DOHH2 (cell line): ENCODE measurements around the gene TET1.

Experiments
- H3F3A ChIP-seq: fragments of 200-600 bp; sonication (generic), shearing (Covaris generic); 2 replicates; pipeline ENCODE4 v1.6.0; 2016; ENCODE audit warnings: antibody characterized with exemption, mild to moderate bottlenecking; ENCODE audit not compliant: control insufficient read depth, insufficient read depth
- H3K27ac ChIP-seq: fragments of 200-600 bp; sonication (generic); 2 replicates; pipeline ENCODE4 v1.5.1; 2014; ENCODE audit warnings: low read depth, mild to moderate bottlenecking, low read length, moderate library complexity
- H3K27me3 ChIP-seq: fragments of 200-600 bp; sonication (generic); 2 replicates; pipeline ENCODE4 v1.6.1; 2014; ENCODE audit warnings: mild to moderate bottlenecking, low read length, mixed read lengths; ENCODE audit not compliant: control insufficient read depth
- H3K36me3 ChIP-seq: fragments of 200-600 bp; sonication (generic); 2 replicates; pipeline ENCODE4 v1.6.1; 2014; ENCODE audit warnings: mild to moderate bottlenecking, low read length, moderate library complexity, mixed read lengths; ENCODE audit not compliant: control insufficient read depth
- H3K4me1 ChIP-seq: fragments of 200-600 bp; sonication (generic); 2 replicates; pipeline ENCODE4 v1.6.1; 2014; ENCODE audit warnings: mild to moderate bottlenecking, low read length, mixed read lengths; ENCODE audit not compliant: control insufficient read depth
- H3K4me2 ChIP-seq: fragments of 200-600 bp; sonication (generic); 2 replicates; pipeline ENCODE4 v1.6.0; 2014; ENCODE audit warnings: mild to moderate bottlenecking, low read length, moderate library complexity
- H3K4me3 ChIP-seq: fragments of 200-600 bp; sonication (generic); 2 replicates; pipeline ENCODE4 v1.5.1; 2014; ENCODE audit warnings: mild to moderate bottlenecking, low read length, mixed read lengths
- H3K79me2 ChIP-seq: fragments of 200-600 bp; sonication (generic); 2 replicates; pipeline ENCODE4 v1.6.1; 2014; ENCODE audit warnings: mild to moderate bottlenecking, low read length, mixed read lengths; ENCODE audit not compliant: control insufficient read depth
- H3K9me2 ChIP-seq: fragments of 200-600 bp; sonication (generic); replicated peaks from 2 replicates; pipeline ENCODE4 v1.6.1; 2014; ENCODE audit warnings: mild to moderate bottlenecking, low read length, mixed read lengths; ENCODE audit not compliant: control insufficient read depth
- H3K9me3 ChIP-seq: fragments of 200-600 bp; sonication (generic); 2 replicates; pipeline ENCODE4 v1.6.1; 2014; ENCODE audit warnings: antibody characterized with exemption, low read length, mixed read lengths; ENCODE audit not compliant: control insufficient read depth, insufficient read depth
- H4K20me1 ChIP-seq: fragments of 200-600 bp; sonication (generic); 2 replicates; pipeline ENCODE4 v1.6.0; 2014; ENCODE audit warnings: low read depth, mild to moderate bottlenecking, antibody characterized with exemption, low read length, moderate library complexity; ENCODE audit not compliant: control insufficient read depth, insufficient read depth
- EZH2phosphoT487 ChIP-seq: fragments of 200-600 bp; sonication (generic); IDR thresholded peaks from 2 replicates; pipeline ENCODE4 v1.6.1; 2017; ENCODE audit warnings: borderline replicate concordance, mild to moderate bottlenecking, antibody characterized with exemption, low read length, moderate library complexity, mixed read lengths
- TF ChIP-seq, protein P1 (sequence below): fragments of 200-600 bp; sonication (generic); IDR thresholded peaks from one replicate; pipeline ENCODE4 v1.5.1; 2014; ENCODE audit warnings: antibody characterized with exemption, mild to moderate bottlenecking, low read depth, low read length; ENCODE audit not compliant: poor library complexity, severe bottlenecking

TET1 gene

GRCh38 chr10:68725016-68725415 is 164.9 kb downstream of the TET1 start:
- no peaks in the 10 kb centered on the region; the same call in 1 of the 2 replicates for H4K20me1 ChIP-seq
- no peaks in the 10 kb centered on the region for H3K27me3 ChIP-seq
- peaks cover 80% of the 10 kb centered on the region for H3K79me2 ChIP-seq
- TF ChIP-seq EZH2phosphoT487 = no peak
- TF ChIP-seq, protein P1, sequence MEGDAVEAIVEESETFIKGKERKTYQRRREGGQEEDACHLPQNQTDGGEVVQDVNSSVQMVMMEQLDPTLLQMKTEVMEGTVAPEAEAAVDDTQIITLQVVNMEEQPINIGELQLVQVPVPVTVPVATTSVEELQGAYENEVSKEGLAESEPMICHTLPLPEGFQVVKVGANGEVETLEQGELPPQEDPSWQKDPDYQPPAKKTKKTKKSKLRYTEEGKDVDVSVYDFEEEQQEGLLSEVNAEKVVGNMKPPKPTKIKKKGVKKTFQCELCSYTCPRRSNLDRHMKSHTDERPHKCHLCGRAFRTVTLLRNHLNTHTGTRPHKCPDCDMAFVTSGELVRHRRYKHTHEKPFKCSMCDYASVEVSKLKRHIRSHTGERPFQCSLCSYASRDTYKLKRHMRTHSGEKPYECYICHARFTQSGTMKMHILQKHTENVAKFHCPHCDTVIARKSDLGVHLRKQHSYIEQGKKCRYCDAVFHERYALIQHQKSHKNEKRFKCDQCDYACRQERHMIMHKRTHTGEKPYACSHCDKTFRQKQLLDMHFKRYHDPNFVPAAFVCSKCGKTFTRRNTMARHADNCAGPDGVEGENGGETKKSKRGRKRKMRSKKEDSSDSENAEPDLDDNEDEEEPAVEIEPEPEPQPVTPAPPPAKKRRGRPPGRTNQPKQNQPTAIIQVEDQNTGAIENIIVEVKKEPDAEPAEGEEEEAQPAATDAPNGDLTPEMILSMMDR = no peak
- no peak overlapping the region for H3K4me2 ChIP-seq
- no peak overlapping the region for H3K27ac ChIP-seq
- peaks cover 11% of the 10 kb centered on the region for H3K4me1 ChIP-seq
- H3K36me3 ChIP-seq = peaks cover 72% of the 10 kb centered on the region
- H3K9me3 ChIP-seq = no peaks in the 10 kb centered on the region
- H3F3A ChIP-seq = no peaks in the 10 kb centered on the region
- H3K9me2 ChIP-seq = no peaks in the 10 kb centered on the region
- H3K4me3 ChIP-seq = no peak overlapping the region

GRCh38 chr10:68727146-68727545 is 167.0 kb downstream of the TET1 start:
- no peaks in the 10 kb centered on the region; the same call in 1 of the 2 replicates for H4K20me1 ChIP-seq
- peaks cover 86% of the 10 kb centered on the region for H3K79me2 ChIP-seq
- H3K4me2 ChIP-seq = no peak overlapping the region
- no peaks in the 10 kb centered on the region for H3F3A ChIP-seq
- no peak for TF ChIP-seq EZH2phosphoT487
- TF ChIP-seq, protein P1 = no peak
- H3K4me3 ChIP-seq = no peak overlapping the region
- H3K27me3 ChIP-seq = no peaks in the 10 kb centered on the region
- H3K9me2 ChIP-seq = no peaks in the 10 kb centered on the region
- H3K9me3 ChIP-seq = no peaks in the 10 kb centered on the region
- H3K4me1 ChIP-seq = peaks cover 7% of the 10 kb centered on the region
- peaks cover 80% of the 10 kb centered on the region for H3K36me3 ChIP-seq
- H3K27ac ChIP-seq = no peak overlapping the region

GRCh38 chr10:68732651-68733050 is 172.5 kb downstream of the TET1 start:
- H3K36me3 ChIP-seq = peaks cover 82% of the 10 kb centered on the region
- 0 out of 2 replicates have a peak, but pooled peaks cover 3% of the 10 kb centered on the region for H3F3A ChIP-seq
- no peaks in the 10 kb centered on the region for H3K9me2 ChIP-seq
- no peak overlapping the region for H3K4me2 ChIP-seq
- TF ChIP-seq, protein P1 = no peak
- no peak for TF ChIP-seq EZH2phosphoT487
- H3K79me2 ChIP-seq = peaks cover 70% of the 10 kb centered on the region
- H3K4me3 ChIP-seq = no peak overlapping the region
- H3K27me3 ChIP-seq = no peaks in the 10 kb centered on the region
- H4K20me1 ChIP-seq = peaks cover 4% of the 10 kb centered on the region
- no peak overlapping the region for H3K27ac ChIP-seq
- H3K4me1 ChIP-seq = no peaks in the 10 kb centered on the region
- H3K9me3 ChIP-seq = no peaks in the 10 kb centered on the region

DNA sequence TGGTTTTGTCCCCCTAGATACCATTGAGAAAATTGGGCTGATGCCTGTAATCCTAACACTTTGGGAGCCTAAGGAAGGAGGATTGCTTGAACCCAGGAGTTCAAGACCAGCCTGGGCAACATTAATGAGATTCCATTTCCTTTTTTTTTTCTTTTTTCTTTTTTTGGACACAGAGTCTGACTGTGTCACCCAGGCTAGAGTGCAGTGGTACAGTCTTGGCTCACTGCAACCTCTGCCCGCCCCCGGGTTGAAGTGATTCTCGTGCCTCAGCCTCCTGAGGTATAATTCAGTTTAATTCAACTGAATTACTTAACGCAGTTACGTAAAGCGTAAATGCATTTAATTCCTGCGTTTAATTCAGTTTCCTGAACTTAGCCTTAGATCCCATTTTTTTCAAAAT is 174.2 kb downstream of the TET1 start:
- H3K27ac ChIP-seq = no peak overlapping the region
- no peaks in the 10 kb centered on the region for H3K9me2 ChIP-seq
- H3K4me1 ChIP-seq = no peaks in the 10 kb centered on the region
- no peak for TF ChIP-seq EZH2phosphoT487
- TF ChIP-seq, protein P1 = no peak
- no peaks in the 10 kb centered on the region for H3K27me3 ChIP-seq
- H4K20me1 ChIP-seq = peaks cover 4% of the 10 kb centered on the region; the same call in 1 of the 2 replicates
- peaks cover 56% of the 10 kb centered on the region for H3K79me2 ChIP-seq
- no peak overlapping the region for H3K4me3 ChIP-seq
- H3K36me3 ChIP-seq = peaks cover 83% of the 10 kb centered on the region
- H3F3A ChIP-seq = 0 out of 2 replicates have a peak, but pooled peaks cover 3% of the 10 kb centered on the region
- H3K4me2 ChIP-seq = no peak overlapping the region
- H3K9me3 ChIP-seq = no peaks in the 10 kb centered on the region
